ENCODE measurements around the gene RGSL1. TPM values are rescaled to one million over a fixed set of nuclear protein-coding genes. Genes with fewer than 3 reads are reported as not detected.

Gene RGSL1
- polyA plus RNA-seq, 4 donors: not detected

GRCh38 chr1:182587093-182587492 is 137.1 kb downstream of the RGSL1 start:
- DNase-seq (ENCODE audit: low read depth in 4 of 4, low spot score in 2 of 4): no peak

GRCh38 chr1:182587666-182588499 is 137.9 kb downstream of the RGSL1 start:
- no peak for DNase-seq (ENCODE audit: low read depth in 4 of 4, low spot score in 2 of 4)

- peak in 2 of 4 donors; percentile 71 to 72 for DNase-seq (ENCODE audit: low read depth in 4 of 4, low spot score in 2 of 4)
These were observed 138.8 kb downstream of the RGSL1 start, which contains the start of gene RNASEL for GRCh38 chr1:182588500-182589396. RNASEL (minus strand) TSS chr1:182589256; CDS start chr1:182586806, 2,450 bp downstream.

- no peak for DNase-seq (ENCODE audit: low read depth in 4 of 4, low spot score in 2 of 4)
These were observed 139.6 kb downstream of the RGSL1 start for GRCh38 chr1:182589520-182589919.

GRCh38 chr1:182589931-182590330 is 140.0 kb downstream of the RGSL1 start:
- DNase-seq (ENCODE audit: low read depth in 4 of 4, low spot score in 2 of 4): no peak

- DNase-seq (ENCODE audit: low read depth in 4 of 4, low spot score in 2 of 4): no peak
These were observed 145.8 kb downstream of the RGSL1 start for GRCh38 chr1:182595641-182596240.

- no peak for DNase-seq (ENCODE audit: low read depth in 4 of 4, low spot score in 2 of 4)
These were observed 147.0 kb downstream of the RGSL1 start for GRCh38 chr1:182596934-182597333.

GRCh38 chr1:182598296-182598695 is 148.3 kb downstream of the RGSL1 start:
- DNase-seq (ENCODE audit: low read depth in 4 of 4, low spot score in 2 of 4): no peak

GRCh38 chr1:182599339-182599738 is 149.4 kb downstream of the RGSL1 start:
- no peak for DNase-seq (ENCODE audit: low read depth in 4 of 4, low spot score in 2 of 4)

GRCh38 chr1:182600036-182600713 is 150.2 kb downstream of the RGSL1 start:
- no peak for DNase-seq (ENCODE audit: low read depth in 4 of 4, low spot score in 2 of 4)

- no peak for DNase-seq (ENCODE audit: low read depth in 4 of 4, low spot score in 2 of 4)
These were observed 150.9 kb downstream of the RGSL1 start for GRCh38 chr1:182600745-182601415.

- DNase-seq (ENCODE audit: low read depth in 4 of 4, low spot score in 2 of 4): no peak
These were observed 151.5 kb downstream of the RGSL1 start for GRCh38 chr1:182601416-182601786.

- DNase-seq (ENCODE audit: low read depth in 4 of 4, low spot score in 2 of 4): no peak
These were observed 152.0 kb downstream of the RGSL1 start for GRCh38 chr1:182601913-182602312.

GRCh38 chr1:182602935-182603645 is 153.1 kb downstream of the RGSL1 start:
- no peak for DNase-seq (ENCODE audit: low read depth in 4 of 4, low spot score in 2 of 4)

GRCh38 chr1:182603646-182604174 is 153.8 kb downstream of the RGSL1 start:
- no peak for DNase-seq (ENCODE audit: low read depth in 4 of 4, low spot score in 2 of 4)

GRCh38 chr1:182604175-182605164 is 154.5 kb downstream of the RGSL1 start, which contains the start of gene RGS16:
RGS16 (minus strand) TSS chr1:182604389; CDS start chr1:182604259, 130 bp downstream.
- DNase-seq (ENCODE audit: low read depth in 4 of 4, low spot score in 2 of 4): peak in 1 of 4 donors; percentile 67

- DNase-seq (ENCODE audit: low read depth in 4 of 4, low spot score in 2 of 4): no peak
These were observed 157.6 kb downstream of the RGSL1 start for GRCh38 chr1:182607566-182607965.

- no peak for DNase-seq (ENCODE audit: low read depth in 4 of 4, low spot score in 2 of 4)
These were observed 158.3 kb downstream of the RGSL1 start for GRCh38 chr1:182608236-182608635.

All from left renal cortex interstitium (tissue), 4 donors.